NCI-H2171 (cell line): Measurements from ENCODE around the gene PLCL2.

ENCODE experiments used
- DNase-seq: peaks from one replicate; lab custom pipeline; 2025; lab: John Stamatoyannopoulos, UW

Gene PLCL2

GRCh38 chr3:16884748-16885592, at the start of gene PLCL2:
PLCL2 (plus strand) TSS chr3:16884955; CDS start chr3:16885040, 85 bp downstream.
- DNase-seq: peak; percentile 37

- no peak for DNase-seq
Measured at GRCh38 chr3:16836505-16837237, 48.1 kb upstream of the PLCL2 start.

GRCh38 chr3:16837602-16838001, 47.2 kb upstream of the PLCL2 start:
- no peak for DNase-seq

- DNase-seq: no peak
Measured at GRCh38 chr3:16838561-16838960, 46.2 kb upstream of the PLCL2 start.

- DNase-seq: no peak
Measured at GRCh38 chr3:16839271-16840100, 45.3 kb upstream of the PLCL2 start.

- no peak for DNase-seq
Measured at GRCh38 chr3:16840101-16840424, 44.7 kb upstream of the PLCL2 start.

GRCh38 chr3:16841041-16841753, 43.6 kb upstream of the PLCL2 start:
- no peak for DNase-seq

GRCh38 chr3:16841904-16842271, 42.9 kb upstream of the PLCL2 start:
- peak; percentile 20 for DNase-seq

- DNase-seq: peak; percentile 62
Measured at GRCh38 chr3:16842272-16843270, 42.2 kb upstream of the PLCL2 start.

- no peak for DNase-seq
Measured at GRCh38 chr3:16844222-16844621, 40.5 kb upstream of the PLCL2 start.

GRCh38 chr3:16844791-16845190, 40.0 kb upstream of the PLCL2 start:
- no peak for DNase-seq

- DNase-seq: no peak
Measured at GRCh38 chr3:16846373-16847080, 38.2 kb upstream of the PLCL2 start.

- DNase-seq: no peak
Measured at GRCh38 chr3:16848007-16848406, 36.7 kb upstream of the PLCL2 start.

- peak; percentile 14 for DNase-seq
Measured at GRCh38 chr3:16849229-16849628, 35.5 kb upstream of the PLCL2 start.

- no peak for DNase-seq
Measured at GRCh38 chr3:16849795-16850194, 35.0 kb upstream of the PLCL2 start.

GRCh38 chr3:16855497-16855896, 29.3 kb upstream of the PLCL2 start:
- no peak for DNase-seq

- no peak for DNase-seq
Measured at GRCh38 chr3:16860234-16860633, 24.5 kb upstream of the PLCL2 start.

GRCh38 chr3:16861432-16861831, 23.3 kb upstream of the PLCL2 start:
- DNase-seq: no peak

GRCh38 chr3:16864610-16865313, 20.0 kb upstream of the PLCL2 start:
- DNase-seq: no peak
